Thoracic aorta (tissue), 2 donors: ENCODE results near the gene ERV3-1. TPM values are rescaled to one million over a fixed set of nuclear protein-coding genes. Genes with fewer than 3 reads are reported as not detected.

Experiments used
- total RNA-seq, 2 donors: library from RNA; depleted of rRNA; stranded (reverse); fragments of >200 nt; gene quantifications; one replicate each; pipeline versions ENCODE4 v1.1.0 to v1.2.3, GENCODE V29; 2016

ERV3-1 gene
- total RNA-seq, 2 donors from 2014 or later = 21.8 to 28.6 TPM

Other genes starting within 250 kb of the ERV3-1 start
- gene ZNF138, start 212.3 kb downstream of the ERV3-1 start, total RNA-seq = 10 to 100 TPM in 1 of 2 donors, 1 to 10 TPM in 1; 7.7 to 11.0 TPM
- 1 to 10 TPM; 6.6 to 9.2 TPM for gene ZNF273, start 103.4 kb downstream of the ERV3-1 start, total RNA-seq
- gene ZNF117, start 15.7 kb downstream of the ERV3-1 start, total RNA-seq = 10 to 100 TPM in 1 of 2 donors, 1 to 10 TPM in 1; 9.2 to 16.9 TPM